ENCODE results near the gene HTR3E.

Gene HTR3E

GRCh38 chr3:184073621-184074020, 23.2 kb upstream of the HTR3E start:
- Histone ChIP-seq H3K4me2 (no peak overlapping the region), H3K4me3 (no peak overlapping the region), H3K36me3 (no peaks in the 10 kb centered on the region), H3K27me3 (no peaks in the 10 kb centered on the region), H3K4me1 (no peaks in the 10 kb centered on the region), H3K9ac (no peak overlapping the region), H3K9me3 (replicated peaks in 1 of 11) (peaks cover 27 to 31% (median 29%) of the 10 kb centered on the region in 11 experiments), H4K20me1 (no peaks in the 10 kb centered on the region), H3K27ac (no peak overlapping the region)
- no peak for TF ChIP-seq Cebpa-rat (IDR thresholded peaks at IDR 0.05)

DNA sequence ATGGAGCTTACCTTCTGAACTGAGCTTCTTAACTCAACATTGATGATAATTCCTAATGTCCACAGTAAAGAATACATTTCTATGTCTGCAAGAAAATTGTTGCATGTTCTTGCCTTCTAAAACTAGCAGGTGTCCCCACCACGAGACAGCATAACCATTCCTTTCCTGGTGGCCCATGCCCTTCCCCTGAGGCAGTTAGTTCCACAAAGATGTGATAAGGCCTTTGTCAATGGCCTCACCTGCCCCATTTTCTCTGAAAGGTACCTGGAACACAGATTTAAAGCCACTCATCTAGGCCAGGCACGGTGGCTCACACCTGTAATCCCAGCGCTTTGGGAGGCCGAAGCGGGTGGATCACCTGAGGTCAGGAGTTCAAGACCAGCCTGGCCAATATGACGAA, 21.0 kb upstream of the HTR3E start:
- Histone ChIP-seq H3K27ac (no peak overlapping the region), H3K9me3 (replicated peaks in 1 of 11) (peaks cover 6 to 13% (median 7%) of the 10 kb centered on the region in 11 experiments), H3K27me3 (no peaks in the 10 kb centered on the region), H3K9ac (no peak overlapping the region), H3K4me2 (no peak overlapping the region), H3K4me1 (0 out of 20 replicates have a peak, but pooled peaks cover 0 to 6% (median 0%) of the 10 kb centered on the region in 10 experiments), H3K36me3 (no peaks in the 10 kb centered on the region), H3K4me3 (no peak overlapping the region), H4K20me1 (no peaks in the 10 kb centered on the region)
- TF ChIP-seq Cebpa-rat (IDR thresholded peaks at IDR 0.05): no peak

- Histone ChIP-seq H3K36me3 (no peaks in the 10 kb centered on the region), H4K20me1 (no peaks in the 10 kb centered on the region), H3K27ac (no peak overlapping the region)
Observed at GRCh38 chr3:184077881-184078280, 19.0 kb upstream of the HTR3E start.

GRCh38 chr3:184078851-184079250, 18.0 kb upstream of the HTR3E start:
- TF ChIP-seq Cebpa-rat (IDR thresholded peaks at IDR 0.05): no peak
- Histone ChIP-seq H3K4me1 (0 out of 20 replicates have a peak, but pooled peaks cover 0 to 6% (median 0%) of the 10 kb centered on the region in 10 experiments), H3K9ac (no peak overlapping the region), H3K27ac (no peak overlapping the region), H3K27me3 (no peaks in the 10 kb centered on the region), H3K4me2 (no peak overlapping the region), H3K9me3 (replicated peaks in 1 of 11) (peaks cover under 1 to 34% (median 16%) of the 10 kb centered on the region in 11 experiments; a peak in 17 of 22 replicates), H3K36me3 (no peaks in the 10 kb centered on the region), H3K4me3 (no peak overlapping the region), H4K20me1 (no peaks in the 10 kb centered on the region)

More at GRCh38 chr3:184077881-184078280, 19.0 kb upstream of the HTR3E start:
- Histone ChIP-seq H3K4me3 (no peak overlapping the region), H3K9me3 (replicated peaks in 1 of 11) (peaks cover 0 to 24% (median 13%) of the 10 kb centered on the region in 11 experiments; a peak in 14 of 22 replicates), H3K27me3 (no peaks in the 10 kb centered on the region), H3K4me1 (0 out of 20 replicates have a peak, but pooled peaks cover 0 to 6% (median 0%) of the 10 kb centered on the region in 10 experiments), H3K9ac (no peak overlapping the region), H3K4me2 (no peak overlapping the region)
- TF ChIP-seq Cebpa-rat (IDR thresholded peaks at IDR 0.05): no peak

DNA sequence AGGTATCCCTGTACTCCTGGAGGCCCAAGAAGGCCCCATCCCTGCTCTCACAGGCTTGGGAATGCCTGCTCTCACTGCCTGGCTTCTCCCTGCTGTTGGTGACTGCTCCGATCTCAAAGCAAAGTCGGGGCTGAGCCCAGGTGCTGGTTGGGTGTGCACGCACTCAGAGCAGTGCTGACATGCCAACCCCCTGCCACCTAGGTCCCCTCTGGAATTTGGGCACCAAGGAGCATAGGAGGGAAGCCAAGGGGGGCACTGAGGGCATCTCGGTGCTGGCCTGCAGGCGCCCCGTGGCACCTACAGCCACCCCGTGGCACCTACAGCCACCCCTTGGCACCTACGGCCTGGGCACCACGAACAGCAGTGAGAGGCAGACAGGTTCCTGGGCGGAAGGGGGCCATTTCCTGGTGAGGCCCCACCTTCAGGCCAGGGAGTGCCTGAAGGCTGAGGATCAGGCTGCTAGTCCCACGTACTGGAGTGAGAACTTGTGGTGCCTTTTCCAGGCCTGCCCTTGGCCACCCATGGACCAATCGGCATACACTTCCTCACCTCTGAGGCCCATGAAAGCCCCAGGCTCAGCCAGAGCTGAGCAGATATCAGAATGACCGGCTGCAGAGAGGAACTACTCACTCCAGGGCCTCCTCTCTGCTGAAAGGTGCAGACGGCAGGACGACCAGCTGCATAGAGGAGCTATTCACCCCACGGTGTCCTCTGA, 15.6 kb upstream of the HTR3E start:
- H3K36me3 ChIP-seq: peaks cover 0 to 8% (median 0%) of the 10 kb centered on the region in 11 experiments; a peak in 3 of 22 replicates
- H3K4me2 ChIP-seq: no peak overlapping the region

GRCh38 chr3:184082034-184082433, 14.8 kb upstream of the HTR3E start:
- no peak overlapping the region for H3K4me2 ChIP-seq
- H3K9me3 ChIP-seq (replicated peaks in 1 of 11): peaks cover 12 to 66% (median 46%) of the 10 kb centered on the region in 11 experiments
- H3K27me3 ChIP-seq: no peaks in the 10 kb centered on the region
- peaks cover 7 to 19% (median 11%) of the 10 kb centered on the region in 10 experiments; a peak in 13 of 20 replicates for H3K4me1 ChIP-seq
- H4K20me1 ChIP-seq: no peaks in the 10 kb centered on the region
- TF ChIP-seq Cebpa-rat (IDR thresholded peaks at IDR 0.05): no peak
- H3K9ac ChIP-seq: no peak overlapping the region
- 0 out of 22 replicates have a peak overlapping the region, but pooled peaks of 1 of the 11 experiments have one; percentile 5 for H3K27ac ChIP-seq
- H3K4me3 ChIP-seq: no peak overlapping the region
- peaks cover 0 to 8% (median 0%) of the 10 kb centered on the region in 11 experiments; a peak in 3 of 22 replicates for H3K36me3 ChIP-seq

More for the DNA sequence above, 15.6 kb upstream of the HTR3E start:
- peaks cover 12 to 58% (median 40%) of the 10 kb centered on the region in 11 experiments for H3K9me3 ChIP-seq (replicated peaks in 1 of 11)
- H3K4me3 ChIP-seq: no peak overlapping the region
- H3K4me1 ChIP-seq: peaks cover 7 to 19% (median 11%) of the 10 kb centered on the region in 10 experiments; a peak in 13 of 20 replicates
- H3K27ac ChIP-seq: 0 out of 22 replicates have a peak overlapping the region, but pooled peaks of 1 of the 11 experiments have one; percentile 5
- H3K9ac ChIP-seq: no peak overlapping the region
- TF ChIP-seq Cebpa-rat (IDR thresholded peaks at IDR 0.05): no peak
- H4K20me1 ChIP-seq: no peaks in the 10 kb centered on the region
- no peaks in the 10 kb centered on the region for H3K27me3 ChIP-seq

DNA sequence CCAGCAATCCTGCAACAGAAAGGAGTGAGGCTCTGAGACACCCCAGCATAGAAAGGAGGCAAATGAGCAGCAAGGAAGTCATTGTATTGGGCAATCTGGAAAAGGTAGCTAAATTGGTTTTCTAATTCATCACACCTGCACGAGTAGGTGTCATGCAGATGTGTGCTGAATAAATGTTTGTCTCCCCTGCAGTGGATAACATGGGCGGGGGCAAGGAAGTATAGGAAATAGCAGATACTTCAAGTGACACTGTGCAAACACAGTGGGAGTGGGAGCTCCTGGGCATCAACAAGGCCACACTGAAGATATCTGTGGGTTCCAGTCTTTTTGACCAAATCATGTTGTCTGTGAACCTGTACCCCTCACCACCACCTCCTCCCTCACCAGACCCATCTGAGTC, 14.4 kb upstream of the HTR3E start:
- Histone ChIP-seq H3K27me3 (no peaks in the 10 kb centered on the region), H3K4me2 (no peak overlapping the region), H3K9me3 (replicated peaks in 1 of 11) (peaks cover 12 to 70% (median 46%) of the 10 kb centered on the region in 11 experiments), H3K4me3 (no peak overlapping the region), H3K27ac (no peak overlapping the region), H3K4me1 (peaks cover 7 to 19% (median 11%) of the 10 kb centered on the region in 10 experiments; a peak in 13 of 20 replicates), H4K20me1 (no peaks in the 10 kb centered on the region), H3K9ac (no peak overlapping the region), H3K36me3 (peaks cover 0 to 8% (median 0%) of the 10 kb centered on the region in 11 experiments; a peak in 3 of 22 replicates)
- TF ChIP-seq Cebpa-rat (IDR thresholded peaks at IDR 0.05): 0 out of 22 replicates have a peak, but pooled peaks of 1 of the 11 experiments have one; percentile 7

- H3K9me3 ChIP-seq (replicated peaks in 1 of 11): peaks cover 12 to 84% (median 46%) of the 10 kb centered on the region in 11 experiments
- TF ChIP-seq Cebpa-rat (IDR thresholded peaks at IDR 0.05): peak in 9 of 11 experiments; percentile 6 to 84 (median 68); a peak in 13 of 22 replicates
- H3K9ac ChIP-seq: peak overlapping the region in 7 of 11 experiments; percentile 8 to 48 (median 35); a peak in 8 of 22 replicates
- H3K36me3 ChIP-seq: peaks cover 0 to 8% (median 0%) of the 10 kb centered on the region in 11 experiments; a peak in 3 of 22 replicates
- H3K27me3 ChIP-seq: no peaks in the 10 kb centered on the region
- peak overlapping the region in 2 of 10 experiments; percentile 4 to 34; a peak in 3 of 20 replicates for H3K4me3 ChIP-seq
- H4K20me1 ChIP-seq: no peaks in the 10 kb centered on the region
- H3K27ac ChIP-seq: peak overlapping the region in 10 of 11 experiments; percentile 28 to 79 (median 72); a peak in 19 of 22 replicates
- H3K4me2 ChIP-seq: peak overlapping the region; percentile 2 to 61 (median 24); a peak in 16 of 22 replicates
- peaks cover 7 to 13% (median 11%) of the 10 kb centered on the region in 10 experiments; a peak in 13 of 20 replicates for H3K4me1 ChIP-seq
Observed at GRCh38 chr3:184085389-184085852, 11.4 kb upstream of the HTR3E start.

- Histone ChIP-seq H4K20me1 (no peaks in the 10 kb centered on the region), H3K27ac (no peak overlapping the region), H3K4me3 (0 out of 20 replicates have a peak overlapping the region, but pooled peaks of 1 of the 10 experiments have one; percentile 4), H3K4me2 (no peak overlapping the region), H3K4me1 (peaks cover 0 to 11% (median 6%) of the 10 kb centered on the region in 10 experiments; a peak in 12 of 20 replicates), H3K9me3 (replicated peaks in 1 of 11) (peaks cover 24 to 53% (median 32%) of the 10 kb centered on the region in 11 experiments), H3K36me3 (0 out of 22 replicates have a peak, but pooled peaks cover 0 to 5% (median 0%) of the 10 kb centered on the region in 11 experiments), H3K27me3 (no peaks in the 10 kb centered on the region), H3K9ac (no peak overlapping the region)
- no peak for TF ChIP-seq Cebpa-rat (IDR thresholded peaks at IDR 0.05)
Observed at GRCh38 chr3:184092199-184092598, 4.7 kb upstream of the HTR3E start.
